Natural killer cell (primary cell): ENCODE results near the gene NDUFC2. TPM values are rescaled to one million over a fixed set of nuclear protein-coding genes. Genes with fewer than 3 reads are reported as not detected.

Experiments used
- ATAC-seq, 3 donors: fragments of 150-1000 bp in 2 of 3; fragments of 200-7000 bp in 1 of 3; cut with Tn5 transposase; 1 replicate in 1 of 3; 2 replicates in 2 of 3; pipeline ENCODE4 v1.10.0; 2021; ENCODE audit warnings: mild to moderate bottlenecking in 2 of 3, moderate library complexity in 2 of 3
- DNase-seq, 2 donors: peaks; one replicate each; pipeline versions ENCODE4 v3.0.0 to v3.0.0-alpha.2; 2013 to 2021; ENCODE audit warnings: mixed read lengths in 1 of 2
- H3K27ac ChIP-seq: one replicate; pipeline ENCODE4 v1.5.1; 2013; ENCODE audit warnings: mild to moderate bottlenecking, low read length
- H3K27me3 ChIP-seq: one replicate; pipeline ENCODE4 v1.6.1; 2013; ENCODE audit warnings: low read length; ENCODE audit not compliant: control insufficient read depth, insufficient read depth
- H3K36me3 ChIP-seq: one replicate; pipeline ENCODE4 v1.6.1; 2013; ENCODE audit warnings: low read length; ENCODE audit not compliant: control insufficient read depth, insufficient read depth
- H3K4me1 ChIP-seq: one replicate; pipeline ENCODE4 v1.6.1; 2013; ENCODE audit warnings: low read length; ENCODE audit not compliant: control insufficient read depth, insufficient read depth
- H3K4me3 ChIP-seq: one replicate; pipeline ENCODE4 v1.5.1; 2013; ENCODE audit warnings: low read length
- H3K9me3 ChIP-seq: one replicate; pipeline ENCODE4 v1.6.1; 2013; ENCODE audit warnings: low read length; ENCODE audit not compliant: control insufficient read depth, insufficient read depth
- H3K27ac Mint-ChIP-seq, 2 donors: one replicate each; pipeline ENCODE4 v1.8.0; 2022; ENCODE audit warnings: mild to moderate bottlenecking in 2 of 2, mixed read lengths in 2 of 2, moderate library complexity in 1 of 2
- H3K27me3 Mint-ChIP-seq, 2 donors: one replicate each; pipeline ENCODE4 v1.8.0; 2022; ENCODE audit warnings: low read depth in 2 of 2, mixed read lengths in 2 of 2
- H3K36me3 Mint-ChIP-seq: one replicate; pipeline ENCODE4 v1.8.0; 2022; ENCODE audit warnings: mixed read lengths
- H3K4me1 Mint-ChIP-seq, 2 donors: one replicate each; pipeline ENCODE4 v1.8.0; 2022; ENCODE audit warnings: mixed read lengths in 2 of 2
- H3K4me3 Mint-ChIP-seq: one replicate; pipeline ENCODE4 v1.8.0; 2022; ENCODE audit warnings: mild to moderate bottlenecking, moderate library complexity, mixed read lengths
- H3K9me3 Mint-ChIP-seq, 2 donors: one replicate each; pipeline ENCODE4 v1.8.0; 2022; ENCODE audit warnings: mixed read lengths in 2 of 2
- WGBS: methylation state at CpG from one replicate; pipeline ENCODE4 v1.1.7; 2013; ENCODE audit warnings: missing lambda C conversion rate; ENCODE audit not compliant: insufficient coverage; 5-methylcytosine and 5-hydroxymethylcytosine counted together
- intact Hi-C: fragments of 100-400 bp; cut with micrococcal nuclease; formaldehyde crosslinking; loops from one replicate; pipeline ENCODE4 v1.14.2; 2022
- total RNA-seq, 4 donors: library from RNA; stranded (reverse); fragments of 120-200 nt in 1 of 4; gene quantifications; one replicate each; pipeline versions ENCODE4 v1.2.3 to v1.2.4, GENCODE V29; 2013 to 2022
- TF ChIP-seq, protein P1 (sequence below): fragments of 200-600 bp; IDR thresholded peaks from one replicate; pipeline ENCODE4 v1.8.0; 2022; ENCODE audit warnings: antibody characterized with exemption

NDUFC2 gene
- total RNA-seq, 3 donors from 2014 or later (not counting 1 experiment from before 2014, with no cell fraction given): 51.8 to 75.4 (median 60.2) TPM

DNA sequence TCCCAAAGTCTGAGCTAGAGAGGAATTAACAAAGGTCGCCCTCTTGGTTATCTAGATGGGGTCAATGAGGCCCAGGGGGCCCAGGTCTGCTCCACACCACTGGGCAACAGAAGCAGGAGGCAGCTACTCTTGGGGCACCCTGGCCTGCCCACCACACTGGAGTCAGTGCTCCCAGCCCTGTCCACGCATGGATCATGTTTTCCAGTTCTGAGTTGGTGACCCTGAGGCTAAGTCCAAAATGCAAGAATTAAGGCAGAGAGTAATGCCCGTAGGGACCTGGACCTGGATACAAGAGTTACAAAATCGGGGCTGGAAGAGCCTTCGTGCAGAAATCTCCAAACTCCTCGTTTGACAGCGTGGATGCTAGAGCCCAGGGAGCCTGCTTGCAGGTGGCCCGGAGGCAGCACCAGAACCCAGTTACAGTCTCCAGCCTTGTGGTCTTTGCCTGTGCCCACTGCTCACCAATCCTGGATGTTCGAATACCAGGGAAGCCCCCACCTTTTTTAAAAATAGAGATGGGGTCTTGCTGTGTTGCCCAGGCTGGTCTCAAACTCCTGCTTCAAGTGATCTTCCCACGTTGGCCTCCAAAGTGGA is 22.1 kb downstream of the NDUFC2 start:
- Mint-ChIP-seq H3K4me1 (no peaks in the 10 kb centered on the region), H3K36me3 (no peaks in the 10 kb centered on the region), H3K9me3 (no peaks in the 10 kb centered on the region), H3K27me3 (no peaks in the 10 kb centered on the region), H3K27ac (no peak overlapping the region), H3K4me3 (no peak overlapping the region)
- WGBS: 85% methylated on average over 10 of the region's 10 CpGs
- no peak overlapping the region for H3K27ac ChIP-seq
- no peak overlapping the region for H3K4me3 ChIP-seq
- no peaks in the 10 kb centered on the region for H3K4me1 ChIP-seq
- ATAC-seq (no peak), DNase-seq (no peak)
- no peaks in the 10 kb centered on the region for H3K27me3 ChIP-seq
- intact Hi-C loops: no loop called here
- TF ChIP-seq, protein P1, sequence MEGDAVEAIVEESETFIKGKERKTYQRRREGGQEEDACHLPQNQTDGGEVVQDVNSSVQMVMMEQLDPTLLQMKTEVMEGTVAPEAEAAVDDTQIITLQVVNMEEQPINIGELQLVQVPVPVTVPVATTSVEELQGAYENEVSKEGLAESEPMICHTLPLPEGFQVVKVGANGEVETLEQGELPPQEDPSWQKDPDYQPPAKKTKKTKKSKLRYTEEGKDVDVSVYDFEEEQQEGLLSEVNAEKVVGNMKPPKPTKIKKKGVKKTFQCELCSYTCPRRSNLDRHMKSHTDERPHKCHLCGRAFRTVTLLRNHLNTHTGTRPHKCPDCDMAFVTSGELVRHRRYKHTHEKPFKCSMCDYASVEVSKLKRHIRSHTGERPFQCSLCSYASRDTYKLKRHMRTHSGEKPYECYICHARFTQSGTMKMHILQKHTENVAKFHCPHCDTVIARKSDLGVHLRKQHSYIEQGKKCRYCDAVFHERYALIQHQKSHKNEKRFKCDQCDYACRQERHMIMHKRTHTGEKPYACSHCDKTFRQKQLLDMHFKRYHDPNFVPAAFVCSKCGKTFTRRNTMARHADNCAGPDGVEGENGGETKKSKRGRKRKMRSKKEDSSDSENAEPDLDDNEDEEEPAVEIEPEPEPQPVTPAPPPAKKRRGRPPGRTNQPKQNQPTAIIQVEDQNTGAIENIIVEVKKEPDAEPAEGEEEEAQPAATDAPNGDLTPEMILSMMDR: no peak
- no peaks in the 10 kb centered on the region for H3K9me3 ChIP-seq
- H3K36me3 ChIP-seq: no peaks in the 10 kb centered on the region

GRCh38 chr11:78056093-78056492 is 23.6 kb downstream of the NDUFC2 start:
- TF ChIP-seq, protein P1: no peak
- ATAC-seq (no peak), DNase-seq (no peak)
- Histone ChIP-seq H3K27me3 (no peaks in the 10 kb centered on the region), H3K27ac (no peak overlapping the region), H3K4me3 (no peak overlapping the region), H3K4me1 (no peaks in the 10 kb centered on the region), H3K9me3 (no peaks in the 10 kb centered on the region), H3K36me3 (no peaks in the 10 kb centered on the region)
- H3K36me3 Mint-ChIP-seq: no peaks in the 10 kb centered on the region
- 80% methylated on average over 2 of the region's 3 CpGs for WGBS
- no peaks in the 10 kb centered on the region for H3K9me3 Mint-ChIP-seq
- no peaks in the 10 kb centered on the region for H3K27me3 Mint-ChIP-seq
- H3K4me1 Mint-ChIP-seq: no peaks in the 10 kb centered on the region
- intact Hi-C loops: no loop called here
- no peak overlapping the region for H3K4me3 Mint-ChIP-seq
- H3K27ac Mint-ChIP-seq: no peak overlapping the region

- 90% methylated on average over 4 of the region's 4 CpGs for WGBS
- Mint-ChIP-seq H3K9me3 (no peaks in the 10 kb centered on the region), H3K27me3 (no peaks in the 10 kb centered on the region), H3K4me3 (no peak overlapping the region), H3K4me1 (no peaks in the 10 kb centered on the region), H3K36me3 (no peaks in the 10 kb centered on the region), H3K27ac (no peak overlapping the region)
- Histone ChIP-seq H3K9me3 (no peaks in the 10 kb centered on the region), H3K4me1 (no peaks in the 10 kb centered on the region), H3K27ac (no peak overlapping the region), H3K36me3 (no peaks in the 10 kb centered on the region), H3K4me3 (no peak overlapping the region), H3K27me3 (no peaks in the 10 kb centered on the region)
- no peak for ATAC-seq
- intact Hi-C loops: no loop called here
- no peak for DNase-seq
- TF ChIP-seq, protein P1: no peak
Measured at GRCh38 chr11:78054971-78055370, 24.7 kb downstream of the NDUFC2 start.
